SU-DHL-6 (cell line): ENCODE measurements around the gene PTGDS.

Experiments
- EZH2phosphoT487 ChIP-seq: fragments of 200-600 bp; sonication (generic), shearing (Covaris generic); conservative IDR thresholded peaks from 2 replicates; pipeline ENCODE4 v1.6.1; 2018; ENCODE audit warnings: mild to moderate bottlenecking, antibody characterized with exemption, low read length, moderate library complexity, mixed read lengths
- TF ChIP-seq, protein P1 (sequence below): fragments of 200-600 bp; sonication (generic); IDR thresholded peaks from one replicate; pipeline ENCODE4 v1.5.1; 2017; ENCODE audit warnings: antibody characterized with exemption, mild to moderate bottlenecking, low read length, moderate library complexity; ENCODE audit not compliant: insufficient read depth, poor library complexity, severe bottlenecking

DNA sequence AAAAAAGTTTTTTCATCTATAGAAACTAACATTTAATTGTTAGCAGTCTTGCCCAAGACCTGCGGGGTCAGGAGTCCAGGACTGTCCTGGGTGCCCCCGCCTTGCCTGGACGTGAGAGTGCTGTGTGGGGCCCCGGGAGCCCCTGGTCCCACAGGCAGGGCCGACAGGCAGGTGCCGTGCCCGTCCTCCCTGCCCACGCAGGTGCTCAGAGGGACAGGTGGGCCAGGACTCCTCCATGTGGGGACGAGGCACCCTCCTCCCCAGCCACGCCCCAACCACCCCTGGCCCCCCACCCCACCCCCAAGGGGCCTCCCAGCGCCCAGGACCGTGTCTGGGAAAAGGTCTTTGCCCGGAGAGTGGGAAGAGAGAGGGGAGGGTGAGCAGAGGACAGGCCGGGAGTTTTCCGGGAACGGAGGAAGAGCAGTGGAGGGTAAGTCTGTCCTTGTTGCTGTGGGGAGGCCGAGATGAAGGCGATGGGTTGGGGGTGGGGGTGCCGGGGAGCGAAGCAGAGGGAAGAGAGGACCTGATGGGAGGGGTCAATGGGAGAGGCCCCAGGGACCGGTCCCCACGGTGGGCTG is 28.0 kb upstream of the PTGDS start:
- TF ChIP-seq, protein P1, sequence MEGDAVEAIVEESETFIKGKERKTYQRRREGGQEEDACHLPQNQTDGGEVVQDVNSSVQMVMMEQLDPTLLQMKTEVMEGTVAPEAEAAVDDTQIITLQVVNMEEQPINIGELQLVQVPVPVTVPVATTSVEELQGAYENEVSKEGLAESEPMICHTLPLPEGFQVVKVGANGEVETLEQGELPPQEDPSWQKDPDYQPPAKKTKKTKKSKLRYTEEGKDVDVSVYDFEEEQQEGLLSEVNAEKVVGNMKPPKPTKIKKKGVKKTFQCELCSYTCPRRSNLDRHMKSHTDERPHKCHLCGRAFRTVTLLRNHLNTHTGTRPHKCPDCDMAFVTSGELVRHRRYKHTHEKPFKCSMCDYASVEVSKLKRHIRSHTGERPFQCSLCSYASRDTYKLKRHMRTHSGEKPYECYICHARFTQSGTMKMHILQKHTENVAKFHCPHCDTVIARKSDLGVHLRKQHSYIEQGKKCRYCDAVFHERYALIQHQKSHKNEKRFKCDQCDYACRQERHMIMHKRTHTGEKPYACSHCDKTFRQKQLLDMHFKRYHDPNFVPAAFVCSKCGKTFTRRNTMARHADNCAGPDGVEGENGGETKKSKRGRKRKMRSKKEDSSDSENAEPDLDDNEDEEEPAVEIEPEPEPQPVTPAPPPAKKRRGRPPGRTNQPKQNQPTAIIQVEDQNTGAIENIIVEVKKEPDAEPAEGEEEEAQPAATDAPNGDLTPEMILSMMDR: no peak
- TF ChIP-seq EZH2phosphoT487: no peak
